IMR-90 (cell line): ENCODE data around the gene CMC2. TPM values are rescaled to one million over a fixed set of nuclear protein-coding genes. Genes with fewer than 3 reads are reported as not detected.

Experiments
- ATAC-seq: fragments of 200-7000 bp; cut with Tn5 transposase; 2 replicates; pipeline ENCODE4 v1.9.1; 2020; ENCODE audit warnings: low read depth, mild to moderate bottlenecking, moderate library complexity
- BruUV-seq: library from RNA; stranded (reverse); fragments of 400-500 nt; replicated peaks from 2 replicates; lab custom pipeline; 2021; lab: Mats Ljungman, UMichigan
- CTCF ChIA-PET: fragments of 300-600 bp; formaldehyde crosslinking; extraction: SDS; loops from one replicate; lab custom pipeline; 2021; ENCODE audit warnings: antibody characterized with exemption; lab: Yijun Ruan, JAX
- POLR2A ChIA-PET: fragments of 300-600 bp; sonication (Branson Sonifier 250); formaldehyde crosslinking; loops from one replicate; lab custom pipeline; 2022; ENCODE audit warnings: antibody characterized with exemption; ENCODE audit not compliant: unreplicated experiment; lab: Charles Lee
- DNase-seq: peaks from one replicate; pipeline ENCODE4 v3.0.0; 2013
- H2AFZ ChIP-seq: replicated peaks from 2 replicates; pipeline ENCODE3; 2013; ENCODE audit warnings: low read length, mild to moderate bottlenecking; ENCODE audit not compliant: poor library complexity
- H2AK5ac ChIP-seq: 2 replicates; pipeline ENCODE4 v1.6.1; 2013; ENCODE audit warnings: low read depth, low read length, inconsistent platforms
- H2AK9ac ChIP-seq: replicated peaks from 2 replicates; pipeline ENCODE3; 2013; ENCODE audit warnings: mild to moderate bottlenecking, low read depth, low read length, moderate library complexity; ENCODE audit not compliant: poor library complexity
- H2BK120ac ChIP-seq: 2 replicates; pipeline ENCODE4 v1.6.1; 2013; ENCODE audit warnings: low read depth, low read length, inconsistent platforms
- H2BK15ac ChIP-seq: 3 replicates; pipeline ENCODE4 v1.6.1; 2013; ENCODE audit warnings: low read depth, low read length, inconsistent platforms
- H2BK20ac ChIP-seq: 2 replicates; pipeline ENCODE4 v1.6.1; 2013; ENCODE audit warnings: low read depth, mild to moderate bottlenecking, inconsistent platforms, low read length, moderate library complexity
- H2BK5ac ChIP-seq: 2 replicates; pipeline ENCODE4 v1.6.1; 2013; ENCODE audit warnings: mild to moderate bottlenecking, low read depth, low read length, inconsistent platforms; ENCODE audit not compliant: poor library complexity, severe bottlenecking
- H3K14ac ChIP-seq: replicated peaks from 2 replicates; pipeline ENCODE4 v1.6.1; 2013; ENCODE audit warnings: low read depth, low read length, inconsistent platforms
- H3K18ac ChIP-seq: 2 replicates; pipeline ENCODE4 v1.6.1; 2013; ENCODE audit warnings: low read depth, low read length, control low read depth
- H3K23ac ChIP-seq: 2 replicates; pipeline ENCODE4 v1.6.1; 2013; ENCODE audit warnings: low read depth, low read length, inconsistent platforms
- H3K27ac ChIP-seq: 2 replicates; pipeline ENCODE4 v1.5.1; 2013; ENCODE audit warnings: mild to moderate bottlenecking, control low read depth, low read length; ENCODE audit not compliant: insufficient read depth
- H3K27me3 ChIP-seq: 2 replicates; pipeline ENCODE4 v1.6.1; 2013; ENCODE audit warnings: low read length; ENCODE audit not compliant: control insufficient read depth, insufficient read depth
- H3K36me3 ChIP-seq: 2 replicates; pipeline ENCODE4 v1.6.1; 2013; ENCODE audit warnings: low read length, mixed read lengths; ENCODE audit not compliant: control insufficient read depth, insufficient read depth
- H3K4ac ChIP-seq: 2 replicates; pipeline ENCODE4 v1.6.1; 2013; ENCODE audit warnings: low read depth, low read length, inconsistent platforms
- H3K4me1 ChIP-seq: 2 replicates; pipeline ENCODE4 v1.6.1; 2013; ENCODE audit warnings: low read length, mixed read lengths; ENCODE audit not compliant: control insufficient read depth, insufficient read depth
- H3K4me2 ChIP-seq: 2 replicates; pipeline ENCODE4 v1.6.1; 2013; ENCODE audit warnings: low read depth, mild to moderate bottlenecking, control low read depth, low read length, moderate library complexity
- H3K4me3 ChIP-seq: 2 replicates; pipeline ENCODE4 v1.5.1; 2013; ENCODE audit warnings: low read depth, mild to moderate bottlenecking, control low read depth, low read length, moderate library complexity; ENCODE audit not compliant: insufficient read depth
- H3K56ac ChIP-seq: 2 replicates; pipeline ENCODE4 v1.6.1; 2013; ENCODE audit warnings: low read length, inconsistent platforms; ENCODE audit not compliant: insufficient read depth; ENCODE audit errors: extremely low read depth
- H3K79me1 ChIP-seq, 2 experiments: 2 replicates each; pipeline ENCODE4 v1.6.1; 2013; ENCODE audit warnings: low read length in 2 of 2, inconsistent platforms in 1 of 2, low read depth in 1 of 2
- H3K9ac ChIP-seq: 2 replicates; pipeline ENCODE4 v1.6.1; 2013; ENCODE audit warnings: low read depth, low read length, control low read depth
- H3K9me1 ChIP-seq: 2 replicates; pipeline ENCODE4 v1.6.1; 2013; ENCODE audit warnings: low read length, inconsistent platforms; ENCODE audit not compliant: insufficient read depth
- H3K9me3 ChIP-seq: 2 replicates; pipeline ENCODE4 v1.6.1; 2013; ENCODE audit warnings: low read length; ENCODE audit not compliant: control insufficient read depth, insufficient read depth
- H4K20me1 ChIP-seq: 2 replicates; pipeline ENCODE4 v1.6.1; 2013; ENCODE audit warnings: low read length, inconsistent platforms; ENCODE audit not compliant: insufficient read depth
- H4K5ac ChIP-seq: 2 replicates; pipeline ENCODE4 v1.6.1; 2013; ENCODE audit warnings: mild to moderate bottlenecking, low read depth, low read length, control low read depth
- H4K8ac ChIP-seq, 2 experiments: 2 replicates each; pipeline ENCODE4 v1.6.1; 2013; ENCODE audit warnings: low read depth in 2 of 2, low read length in 2 of 2, control low read depth in 1 of 2, inconsistent platforms in 1 of 2
- H4K91ac ChIP-seq: 2 replicates; pipeline ENCODE4 v1.6.1; 2013; ENCODE audit warnings: low read depth, low read length, inconsistent platforms; ENCODE audit not compliant: insufficient read depth
- CHD1 ChIP-seq: IDR thresholded peaks from 2 replicates; pipeline ENCODE4 v1.6.1; 2012; ENCODE audit warnings: low read depth, low read length, improper control_type of control experiment
- RAD21 ChIP-seq: IDR thresholded peaks from 2 replicates; pipeline ENCODE4 v1.6.1; 2012; ENCODE audit warnings: low read length, improper control_type of control experiment
- WGBS, 2 experiments: methylation state at CpG; one replicate each; pipeline versions ENCODE4 v1.1.5 to v1.1.7; 2013; ENCODE audit warnings: missing lambda C conversion rate in 2 of 2; ENCODE audit not compliant: insufficient read length in 1 of 2; ENCODE audit errors: extremely low coverage in 2 of 2; 5-methylcytosine and 5-hydroxymethylcytosine counted together
- dilution Hi-C: fragments of 300-500 bp; cut with HindIII; formaldehyde crosslinking; loops from one replicate; pipeline ENCODE4 v1.14.3; 2018; ENCODE audit warnings: low sequenced_read_pairs; ENCODE audit not compliant: unreplicated experiment
- in situ Hi-C: fragments of 300-500 bp; cut with MboI; formaldehyde crosslinking; loops from 3 replicates; pipeline ENCODE4 v1.14.3; 2019; ENCODE audit warnings: low sequenced_read_pairs, inconsistent platforms, mixed read lengths
- intact Hi-C: fragments of 100-400 bp; cut with micrococcal nuclease; formaldehyde crosslinking; loops from 2 replicates; pipeline ENCODE4 v1.10.0; 2022
- polyA plus RNA-seq, 3 experiments: library from polyadenylated mRNA; depleted of rRNA; stranded (reverse); fragments of >200 nt; gene quantifications; 2 replicates each; pipeline ENCODE4 v1.2.3, GENCODE V29; 2012; ENCODE audit warnings: low replicate concordance in 1 of 3
- total RNA-seq: library from RNA; depleted of rRNA; stranded (reverse); fragments of >200 nt; gene quantifications from 2 replicates; pipeline ENCODE4 v1.2.3, GENCODE V29; 2012
- TF ChIP-seq, protein P1 (sequence below): fragments of 150-350 bp; IDR thresholded peaks from 2 replicates; pipeline ENCODE4 v1.6.1; 2016; ENCODE audit warnings: low read depth, mild to moderate bottlenecking, low read length, moderate library complexity, borderline replicate concordance

Gene CMC2
- total and polyA plus RNA-seq, 2 of the 4 experiments (the other 2 are of a cell fraction) = 57.0 to 104 TPM

DNA sequence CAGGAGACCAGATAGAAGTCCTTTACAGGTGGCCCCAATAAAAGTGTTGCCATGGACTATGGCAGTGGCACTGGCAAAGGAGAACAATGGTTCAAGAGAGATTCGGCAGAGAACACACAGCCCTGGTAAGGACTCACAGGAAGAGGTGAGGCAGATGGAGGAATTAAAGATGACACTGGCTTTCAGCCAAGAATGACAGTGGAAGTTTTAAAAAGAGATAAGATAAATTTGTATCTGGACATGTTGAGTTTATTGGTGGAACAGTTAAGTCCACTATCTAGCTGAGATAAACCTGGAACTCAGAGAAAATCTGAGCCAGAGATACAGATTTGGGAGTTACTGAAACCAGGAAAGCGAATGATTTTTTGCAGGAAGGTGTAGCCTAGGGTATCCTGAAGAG, 20.1 kb downstream of the CMC2 start:
- no peak for ATAC-seq
- DNase-seq = no peak
- no peak overlapping the region for H3K4ac ChIP-seq
- H2BK15ac ChIP-seq = no peak overlapping the region
- no peak overlapping the region for H4K91ac ChIP-seq
- ChIA-PET POLR2A (no interaction called here), CTCF (interaction anchor here (1.5 kb wide), 1 partner anchor 62 kb away, joined by 3 read pairs; no protein-coding TSS in a partner anchor)
- 0 out of 2 replicates have a peak overlapping the region, but pooled peaks have one; percentile 52 for H2AK5ac ChIP-seq
- no peak overlapping the region for H3K56ac ChIP-seq
- H3K9me3 ChIP-seq = no peaks in the 10 kb centered on the region
- no peak overlapping the region for H2AFZ ChIP-seq
- no peaks in the 10 kb centered on the region for H3K27me3 ChIP-seq
- H4K8ac ChIP-seq = no peak overlapping the region
- no peak overlapping the region for H3K4me3 ChIP-seq
- no peak overlapping the region for H3K4me2 ChIP-seq
- intact Hi-C loops (no loop called here), dilution Hi-C loops (no loop called here), in situ Hi-C loops (no loop called here)
- no peak overlapping the region for H2AK9ac ChIP-seq
- H2BK120ac ChIP-seq = no peak overlapping the region
- H3K18ac ChIP-seq = no peak overlapping the region
- no peak overlapping the region for H2BK20ac ChIP-seq
- H3K9me1 ChIP-seq = peaks cover 2% of the 10 kb centered on the region; the same call in 1 of the 2 replicates
- TF ChIP-seq CHD1 (no peak), RAD21 (no peak)
- TF ChIP-seq, protein P1, sequence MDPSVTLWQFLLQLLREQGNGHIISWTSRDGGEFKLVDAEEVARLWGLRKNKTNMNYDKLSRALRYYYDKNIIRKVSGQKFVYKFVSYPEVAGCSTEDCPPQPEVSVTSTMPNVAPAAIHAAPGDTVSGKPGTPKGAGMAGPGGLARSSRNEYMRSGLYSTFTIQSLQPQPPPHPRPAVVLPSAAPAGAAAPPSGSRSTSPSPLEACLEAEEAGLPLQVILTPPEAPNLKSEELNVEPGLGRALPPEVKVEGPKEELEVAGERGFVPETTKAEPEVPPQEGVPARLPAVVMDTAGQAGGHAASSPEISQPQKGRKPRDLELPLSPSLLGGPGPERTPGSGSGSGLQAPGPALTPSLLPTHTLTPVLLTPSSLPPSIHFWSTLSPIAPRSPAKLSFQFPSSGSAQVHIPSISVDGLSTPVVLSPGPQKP = no peak
- peaks cover 1% of the 10 kb centered on the region; the same call in 1 of the 2 replicates for H3K36me3 ChIP-seq
- peaks cover 41 to 60% of the 10 kb centered on the region in 2 experiments for H3K79me1 ChIP-seq
- no peak overlapping the region for H3K14ac ChIP-seq
- H2BK5ac ChIP-seq = no peak overlapping the region
- H3K27ac ChIP-seq = no peak overlapping the region
- H4K20me1 ChIP-seq = no peaks in the 10 kb centered on the region
- H4K5ac ChIP-seq = no peak overlapping the region
- peaks cover 9% of the 10 kb centered on the region for H3K4me1 ChIP-seq
- 75% methylated on average over 2 of the region's 2 CpGs; no CpG with 5 or more reads in 1 of the 2 experiments for WGBS, 2 experiments
- peak overlapping the region; percentile 64 for H3K23ac ChIP-seq
- H3K9ac ChIP-seq = no peak overlapping the region
- BruUV-seq = no TSS peak
